ENCODE measurements around the gene ZBTB20.

ZBTB20 gene

GRCh38 chr3:114789803-114790202 lies 357.3 kb downstream of the ZBTB20 start:
- no peak overlapping the region for H3K27ac ChIP-seq
- ChIA-PET POLR2A (ENCODE audit: low non-redundant PET) (no interaction called here), CTCF (no interaction called here)
- no peak for TF ChIP-seq CTCF (conservative IDR thresholded peaks at IDR 0.05; ENCODE audit: low read depth)
- no peak for DNase-seq (ENCODE audit: low spot score)

GRCh38 chr3:114775395-114775794 lies 371.7 kb downstream of the ZBTB20 start:
- ChIA-PET POLR2A (ENCODE audit: low non-redundant PET) (interaction anchor here (0.6 kb wide), 1 partner anchor 150 kb away, joined by 3 read pairs; no protein-coding TSS in a partner anchor), CTCF (no interaction called here)
- no peak overlapping the region for H3K27ac ChIP-seq
- DNase-seq (ENCODE audit: low spot score), result no peak
- no peak for TF ChIP-seq CTCF (conservative IDR thresholded peaks at IDR 0.05; ENCODE audit: low read depth)

- ChIA-PET CTCF (no interaction called here), POLR2A (ENCODE audit: low non-redundant PET) (no interaction called here)
- H3K27ac ChIP-seq, result no peak overlapping the region
- no peak for DNase-seq (ENCODE audit: low spot score)
- TF ChIP-seq CTCF (conservative IDR thresholded peaks at IDR 0.05; ENCODE audit: low read depth), result no peak
These were observed 376.2 kb downstream of the ZBTB20 start for GRCh38 chr3:114770874-114771273.

- TF ChIP-seq CTCF (conservative IDR thresholded peaks at IDR 0.05; ENCODE audit: low read depth), result no peak
- H3K27ac ChIP-seq, result no peak overlapping the region
- POLR2A ChIA-PET (ENCODE audit: low non-redundant PET), result no interaction called here
- no peak for DNase-seq (ENCODE audit: low spot score)
- CTCF ChIA-PET, result no interaction called here
These were observed 383.0 kb downstream of the ZBTB20 start for GRCh38 chr3:114764056-114764492.

GRCh38 chr3:114762144-114762543 lies 384.9 kb downstream of the ZBTB20 start:
- no peak for DNase-seq (ENCODE audit: low spot score)
- ChIA-PET POLR2A (ENCODE audit: low non-redundant PET) (no interaction called here), CTCF (interaction anchor here (0.5 to 0.7 kb wide), 2 partner anchors 11 to 50 kb away, joined by 3 to 4 read pairs; no protein-coding TSS in a partner anchor)
- no peak for TF ChIP-seq CTCF (conservative IDR thresholded peaks at IDR 0.05; ENCODE audit: low read depth)
- no peak overlapping the region for H3K27ac ChIP-seq

- CTCF ChIA-PET, result no interaction called here
- no peak overlapping the region for H3K27ac ChIP-seq
- TF ChIP-seq CTCF (conservative IDR thresholded peaks at IDR 0.05; ENCODE audit: low read depth), result no peak
- DNase-seq (ENCODE audit: low spot score), result no peak
- POLR2A ChIA-PET (ENCODE audit: low non-redundant PET), result no interaction called here
These were observed 386.4 kb downstream of the ZBTB20 start for GRCh38 chr3:114760679-114761078.

All from RWPE1 (cell line).